Lower leg skin (tissue), 3 donors: ENCODE measurements around the gene SPEG.
A peak's percentile ranks its signal among the peaks of the same experiment; 100 is the strongest.

Experiments used
- POLR2A ChIP-seq, 2 donors: fragments of 450-650 bp; IDR thresholded peaks; one replicate each; pipeline ENCODE4 v1.6.1; 2016 to 2017; ENCODE audit warnings: antibody characterized with exemption in 2 of 2, mild to moderate bottlenecking in 1 of 2, moderate library complexity in 1 of 2
- TF ChIP-seq, protein P1 (sequence below), 3 donors: fragments of 450-650 bp; IDR thresholded peaks; one replicate each; pipeline ENCODE4 v1.5.1; 2016; ENCODE audit warnings: antibody characterized with exemption in 3 of 3, mild to moderate bottlenecking in 3 of 3, moderate library complexity in 2 of 3

DNA sequence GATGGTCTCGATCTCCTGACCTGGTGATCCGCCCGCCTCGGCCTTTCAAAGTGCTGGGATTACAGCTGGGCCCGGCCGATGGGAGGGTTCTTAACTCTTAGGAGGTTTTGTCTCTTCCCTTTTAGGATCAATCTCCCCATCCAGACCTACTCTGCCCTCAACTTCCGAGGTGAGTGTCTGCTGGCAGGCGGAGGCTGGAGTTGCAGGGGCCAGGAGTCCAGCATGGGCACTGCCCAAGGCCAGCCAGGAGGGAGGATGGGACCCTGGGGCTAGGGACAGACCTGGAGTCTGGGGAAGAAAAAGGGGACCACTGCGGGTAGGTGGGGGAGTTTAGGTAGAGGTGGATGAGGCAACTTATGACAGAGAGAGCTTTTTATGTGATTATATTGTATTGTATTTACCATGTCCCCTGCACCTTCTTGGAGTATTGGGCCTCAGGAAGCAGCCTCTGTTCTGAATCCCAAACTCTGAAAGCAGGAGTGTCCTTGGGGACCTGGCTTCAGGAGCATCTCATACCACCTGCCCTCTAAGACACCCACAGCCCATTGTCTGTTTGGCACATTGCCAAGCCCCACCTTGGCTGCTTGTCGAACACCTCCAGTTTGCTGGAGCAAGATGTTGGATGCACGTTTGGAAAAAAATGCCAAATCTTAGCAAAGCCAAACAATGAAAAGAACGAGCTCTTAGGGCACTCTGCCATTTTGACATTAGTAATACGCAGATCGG, 10.8 kb upstream of the SPEG start:
- TF ChIP-seq, protein P1, sequence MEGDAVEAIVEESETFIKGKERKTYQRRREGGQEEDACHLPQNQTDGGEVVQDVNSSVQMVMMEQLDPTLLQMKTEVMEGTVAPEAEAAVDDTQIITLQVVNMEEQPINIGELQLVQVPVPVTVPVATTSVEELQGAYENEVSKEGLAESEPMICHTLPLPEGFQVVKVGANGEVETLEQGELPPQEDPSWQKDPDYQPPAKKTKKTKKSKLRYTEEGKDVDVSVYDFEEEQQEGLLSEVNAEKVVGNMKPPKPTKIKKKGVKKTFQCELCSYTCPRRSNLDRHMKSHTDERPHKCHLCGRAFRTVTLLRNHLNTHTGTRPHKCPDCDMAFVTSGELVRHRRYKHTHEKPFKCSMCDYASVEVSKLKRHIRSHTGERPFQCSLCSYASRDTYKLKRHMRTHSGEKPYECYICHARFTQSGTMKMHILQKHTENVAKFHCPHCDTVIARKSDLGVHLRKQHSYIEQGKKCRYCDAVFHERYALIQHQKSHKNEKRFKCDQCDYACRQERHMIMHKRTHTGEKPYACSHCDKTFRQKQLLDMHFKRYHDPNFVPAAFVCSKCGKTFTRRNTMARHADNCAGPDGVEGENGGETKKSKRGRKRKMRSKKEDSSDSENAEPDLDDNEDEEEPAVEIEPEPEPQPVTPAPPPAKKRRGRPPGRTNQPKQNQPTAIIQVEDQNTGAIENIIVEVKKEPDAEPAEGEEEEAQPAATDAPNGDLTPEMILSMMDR (IDR thresholded peaks at IDR 0.05): peak in 1 of 3 donors; percentile 16
- no peak for TF ChIP-seq POLR2A (IDR thresholded peaks at IDR 0.05)
